Activated naive CD8-positive, alpha-beta T cell treated with anti-CD3 and anti-CD28 coated beads, Interleukin-2, amount 10 ng/mL, durations not matched to agents 7 days and 5 days (primary cell): ENCODE results near the gene DEPDC7. TPM values are rescaled to one million over a fixed set of nuclear protein-coding genes. Genes with fewer than 3 reads are reported as not detected.

Experiments
- ATAC-seq: fragments of 150-1000 bp; cut with Tn5 transposase; one replicate; pipeline ENCODE4 v1.10.0; 2021; ENCODE audit warnings: low read depth, moderate library complexity
- POLR2A ChIA-PET: fragments of 350-600 bp; sonication (Branson Sonifier 250); formaldehyde crosslinking; loops from one replicate; lab custom pipeline; 2021; ENCODE audit warnings: antibody characterized with exemption; lab: Charles Lee
- DNase-seq: peaks from one replicate; pipeline ENCODE4 v3.0.0; 2021
- H3K27ac Mint-ChIP-seq: one replicate; pipeline ENCODE4 v1.8.0; 2022; ENCODE audit warnings: mild to moderate bottlenecking, mixed read lengths
- H3K27me3 Mint-ChIP-seq: one replicate; pipeline ENCODE4 v1.8.0; 2022; ENCODE audit warnings: mild to moderate bottlenecking, moderate library complexity, mixed read lengths
- H3K36me3 Mint-ChIP-seq: one replicate; pipeline ENCODE4 v1.8.0; 2021; ENCODE audit warnings: mild to moderate bottlenecking, mixed read lengths
- H3K4me1 Mint-ChIP-seq: one replicate; pipeline ENCODE4 v1.8.0; 2021; ENCODE audit warnings: mixed read lengths
- H3K4me3 Mint-ChIP-seq: one replicate; pipeline ENCODE4 v1.8.0; 2022; ENCODE audit warnings: mild to moderate bottlenecking, moderate library complexity, mixed read lengths
- H3K9me3 Mint-ChIP-seq: one replicate; pipeline ENCODE4 v1.8.0; 2021; ENCODE audit warnings: mixed read lengths
- total RNA-seq, 2 experiments: library from RNA; stranded (reverse); gene quantifications; one replicate each; pipeline ENCODE4 v1.2.3, GENCODE V29; 2021

DEPDC7 gene
- total RNA-seq, 2 experiments from 2014 or later, result 2.7 to 3.6 TPM

GRCh38 chr11:33068611-33069340, 53.1 kb downstream of the DEPDC7 start:
- H3K27me3 Mint-ChIP-seq, result no peaks in the 10 kb centered on the region
- H3K4me1 Mint-ChIP-seq, result peaks cover 5% of the 10 kb centered on the region
- no peak overlapping the region for H3K4me3 Mint-ChIP-seq
- ATAC-seq (no peak), DNase-seq (no peak)
- H3K36me3 Mint-ChIP-seq, result peaks cover 18% of the 10 kb centered on the region
- POLR2A ChIA-PET, result no interaction called here
- no peak overlapping the region for H3K27ac Mint-ChIP-seq
- no peaks in the 10 kb centered on the region for H3K9me3 Mint-ChIP-seq

- POLR2A ChIA-PET, result no interaction called here
- H3K4me3 Mint-ChIP-seq, result no peak overlapping the region
- H3K4me1 Mint-ChIP-seq, result no peaks in the 10 kb centered on the region
- H3K36me3 Mint-ChIP-seq, result peaks cover 29% of the 10 kb centered on the region
- DNase-seq (no peak), ATAC-seq (no peak)
- no peaks in the 10 kb centered on the region for H3K27me3 Mint-ChIP-seq
- H3K9me3 Mint-ChIP-seq, result no peaks in the 10 kb centered on the region
- no peak overlapping the region for H3K27ac Mint-ChIP-seq
Measured at GRCh38 chr11:33072465-33072864, 56.8 kb downstream of the DEPDC7 start.

Other genes with a start within 250 kb of the DEPDC7 start
- gene CCDC73, start 221.2 kb upstream of the DEPDC7 start, total RNA-seq, result under 1 TPM in 1 of 2 experiments, not detected in 1; 0.14 TPM
- under 1 TPM; 0.26 to 0.33 TPM for gene PRRG4, start 186.0 kb upstream of the DEPDC7 start, total RNA-seq
- 10 to 100 TPM; 12.3 to 14.4 TPM for gene QSER1, start 123.1 kb upstream of the DEPDC7 start, total RNA-seq
- 10 to 100 TPM; 21.2 to 21.5 TPM for gene TCP11L1, start 23.7 kb downstream of the DEPDC7 start, total RNA-seq
- gene CSTF3, start 145.6 kb downstream of the DEPDC7 start, total RNA-seq, result 10 to 100 TPM; 27.4 to 29.5 TPM
- 10 to 100 TPM; 46.0 to 57.3 TPM for gene HIPK3, start 241.5 kb downstream of the DEPDC7 start, total RNA-seq